H9 (cell line): ENCODE data around the gene MORN5. TPM values are rescaled to one million over a fixed set of nuclear protein-coding genes. Genes with fewer than 3 reads are reported as not detected.

ENCODE experiments used
- DNase-seq: peaks from one replicate; pipeline ENCODE4 v3.0.0-alpha.2; 2017
- H2AFZ ChIP-seq: one replicate; pipeline ENCODE4 v1.6.1; 2013; ENCODE audit warnings: mild to moderate bottlenecking, low read length, control low read depth, moderate library complexity
- H2AK5ac ChIP-seq: 2 replicates; pipeline ENCODE4 v1.6.1; 2013; ENCODE audit warnings: low read length, control low read depth, mixed read lengths; ENCODE audit not compliant: insufficient read length
- H2BK120ac ChIP-seq: one replicate; pipeline ENCODE4 v1.6.1; 2013; ENCODE audit warnings: low read depth, mild to moderate bottlenecking, low read length, control low read depth, inconsistent platforms; ENCODE audit not compliant: poor library complexity, severe bottlenecking
- H2BK12ac ChIP-seq: 2 replicates; pipeline ENCODE4 v1.6.1; 2013; ENCODE audit warnings: low read length, control low read depth, mixed read lengths, low read depth; ENCODE audit not compliant: insufficient read length
- H2BK15ac ChIP-seq: 2 replicates; pipeline ENCODE4 v1.6.1; 2013; ENCODE audit warnings: low read depth, low read length, control low read depth
- H2BK20ac ChIP-seq: one replicate; pipeline ENCODE4 v1.6.1; 2013; ENCODE audit warnings: low read depth, mild to moderate bottlenecking, low read length, control low read depth, inconsistent platforms; ENCODE audit not compliant: poor library complexity, severe bottlenecking
- H2BK5ac ChIP-seq: 2 replicates; pipeline ENCODE4 v1.6.1; 2013; ENCODE audit warnings: low read length, control low read depth, mixed read lengths; ENCODE audit not compliant: insufficient read length
- H3K14ac ChIP-seq: 2 replicates; pipeline ENCODE4 v1.6.1; 2013; ENCODE audit warnings: low read length, control low read depth; ENCODE audit not compliant: insufficient read depth
- H3K18ac ChIP-seq: 2 replicates; pipeline ENCODE4 v1.6.1; 2013; ENCODE audit warnings: low read depth, mild to moderate bottlenecking, mixed read lengths, low read length, control low read depth; ENCODE audit not compliant: insufficient read length
- H3K23ac ChIP-seq: 2 replicates; pipeline ENCODE4 v1.6.1; 2013; ENCODE audit warnings: low read length, control low read depth, mixed read lengths, low read depth; ENCODE audit not compliant: insufficient read length
- H3K23me2 ChIP-seq: 2 replicates; pipeline ENCODE4 v1.6.1; 2013; ENCODE audit warnings: low read depth, mild to moderate bottlenecking, mixed read lengths, low read length, control low read depth; ENCODE audit not compliant: insufficient read length, poor library complexity, severe bottlenecking
- H3K27ac ChIP-seq: 2 replicates; pipeline ENCODE4 v1.5.1; 2013; ENCODE audit warnings: low read length, control low read depth, mixed read lengths, low read depth; ENCODE audit not compliant: insufficient read length
- H3K27me3 ChIP-seq: 2 replicates; pipeline ENCODE4 v1.6.1; 2013; ENCODE audit warnings: low read length, control low read depth, inconsistent platforms; ENCODE audit not compliant: insufficient read depth
- H3K4ac ChIP-seq: 2 replicates; pipeline ENCODE4 v1.6.1; 2013; ENCODE audit warnings: low read depth, mild to moderate bottlenecking, control low read depth, inconsistent platforms, low read length, moderate library complexity
- H3K4me1 ChIP-seq: 2 replicates; pipeline ENCODE4 v1.6.1; 2013; ENCODE audit warnings: low read length, control low read depth, inconsistent platforms; ENCODE audit not compliant: insufficient read depth
- H3K4me2 ChIP-seq: 2 replicates; pipeline ENCODE4 v1.6.1; 2013; ENCODE audit warnings: low read length, control low read depth, mixed read lengths; ENCODE audit not compliant: insufficient read length, insufficient read depth
- H3K56ac ChIP-seq: 2 replicates; pipeline ENCODE4 v1.6.1; 2013; ENCODE audit warnings: low read depth, mild to moderate bottlenecking, mixed read lengths, low read length, control low read depth; ENCODE audit not compliant: insufficient read length
- H3K79me1 ChIP-seq: 2 replicates; pipeline ENCODE4 v1.6.1; 2013; ENCODE audit warnings: low read depth, mild to moderate bottlenecking, moderate library complexity, low read length, control low read depth, inconsistent platforms; ENCODE audit not compliant: insufficient read depth, poor library complexity, severe bottlenecking
- H3K79me2 ChIP-seq: 2 replicates; pipeline ENCODE4 v1.6.1; 2013; ENCODE audit warnings: low read length, control low read depth, inconsistent platforms; ENCODE audit not compliant: insufficient read depth
- H3K9ac ChIP-seq: 2 replicates; pipeline ENCODE4 v1.6.1; 2013; ENCODE audit warnings: low read length, control low read depth, mixed read lengths; ENCODE audit not compliant: insufficient read length; ENCODE audit errors: extremely low read depth
- H3K9me3 ChIP-seq: one replicate; pipeline ENCODE4 v1.6.1; 2013; ENCODE audit warnings: low read depth, low read length, inconsistent platforms; ENCODE audit not compliant: control insufficient read depth
- H3T11ph ChIP-seq: one replicate; pipeline ENCODE4 v1.6.1; 2013; ENCODE audit warnings: mild to moderate bottlenecking, low read length, control low read depth, inconsistent platforms
- H4K20me1 ChIP-seq: one replicate; pipeline ENCODE4 v1.6.1; 2013; ENCODE audit not compliant: control insufficient read depth, insufficient read length, insufficient read depth
- H4K5ac ChIP-seq: 2 replicates; pipeline ENCODE4 v1.6.1; 2013; ENCODE audit warnings: low read depth, mild to moderate bottlenecking, mixed read lengths, low read length, control low read depth; ENCODE audit not compliant: insufficient read length
- H4K8ac ChIP-seq: replicated peaks from 2 replicates; pipeline ENCODE4 v1.6.1; 2013; ENCODE audit warnings: low read length, control low read depth, mixed read lengths, low read depth; ENCODE audit not compliant: insufficient read length
- H4K91ac ChIP-seq: 2 replicates; pipeline ENCODE4 v1.6.1; 2013; ENCODE audit warnings: low read depth, mild to moderate bottlenecking, moderate library complexity, mixed read lengths, low read length, control low read depth; ENCODE audit not compliant: insufficient read length
- H3K27ac Mint-ChIP-seq, 3 experiments: 2 replicates in 2 of 3; 3 replicates in 1 of 3; pipeline ENCODE4 v1.8.0; 2020 to 2021; ENCODE audit warnings: mixed read lengths in 3 of 3, mild to moderate bottlenecking in 1 of 3, moderate library complexity in 1 of 3
- H3K27me3 Mint-ChIP-seq: 2 replicates; pipeline ENCODE4 v1.8.0; 2021; ENCODE audit warnings: low read depth, mild to moderate bottlenecking, moderate library complexity, mixed read lengths
- H3K36me3 Mint-ChIP-seq, 3 experiments: 2 replicates in 2 of 3; 3 replicates in 1 of 3; pipeline ENCODE4 v1.8.0; 2020 to 2021; ENCODE audit warnings: low read depth in 3 of 3, mixed read lengths in 3 of 3; ENCODE audit not compliant: insufficient read depth in 1 of 3
- H3K4me1 Mint-ChIP-seq, 2 experiments: 2 replicates each; pipeline ENCODE4 v1.8.0; 2020; ENCODE audit warnings: mixed read lengths in 2 of 2
- H3K4me3 Mint-ChIP-seq, 2 experiments: 2 replicates in 1 of 2; 3 replicates in 1 of 2; pipeline ENCODE4 v1.8.0; 2020 to 2021; ENCODE audit warnings: mild to moderate bottlenecking in 2 of 2, mixed read lengths in 2 of 2, moderate library complexity in 1 of 2
- H3K9me3 Mint-ChIP-seq, 2 experiments: 2 replicates in 1 of 2; 3 replicates in 1 of 2; pipeline ENCODE4 v1.8.0; 2020; ENCODE audit warnings: mild to moderate bottlenecking in 2 of 2, mixed read lengths in 2 of 2, moderate library complexity in 1 of 2
- WGBS: extraction: QIAGEN DNeasy Blood & Tissue Kit; methylation state at CpG from one replicate; pipeline ENCODE4 v1.1.7; 2013; ENCODE audit warnings: missing lambda C conversion rate, low lambda C conversion rate, mixed read lengths; ENCODE audit not compliant: insufficient read length; ENCODE audit errors: extremely low coverage; 5-methylcytosine and 5-hydroxymethylcytosine counted together
- total RNA-seq: library from RNA; stranded (reverse); gene quantifications from 2 replicates; pipeline ENCODE4 v1.2.1, GENCODE V29; 2021
- TF ChIP-seq, protein P1 (sequence below): fragments of 200-600 bp; sonication (generic); conservative IDR thresholded peaks from 3 replicates; pipeline ENCODE4 v1.8.0; 2021; ENCODE audit warnings: antibody characterized with exemption, mild to moderate bottlenecking

MORN5 gene
- total RNA-seq, 1 experiment from 2014 or later = not detected

DNA sequence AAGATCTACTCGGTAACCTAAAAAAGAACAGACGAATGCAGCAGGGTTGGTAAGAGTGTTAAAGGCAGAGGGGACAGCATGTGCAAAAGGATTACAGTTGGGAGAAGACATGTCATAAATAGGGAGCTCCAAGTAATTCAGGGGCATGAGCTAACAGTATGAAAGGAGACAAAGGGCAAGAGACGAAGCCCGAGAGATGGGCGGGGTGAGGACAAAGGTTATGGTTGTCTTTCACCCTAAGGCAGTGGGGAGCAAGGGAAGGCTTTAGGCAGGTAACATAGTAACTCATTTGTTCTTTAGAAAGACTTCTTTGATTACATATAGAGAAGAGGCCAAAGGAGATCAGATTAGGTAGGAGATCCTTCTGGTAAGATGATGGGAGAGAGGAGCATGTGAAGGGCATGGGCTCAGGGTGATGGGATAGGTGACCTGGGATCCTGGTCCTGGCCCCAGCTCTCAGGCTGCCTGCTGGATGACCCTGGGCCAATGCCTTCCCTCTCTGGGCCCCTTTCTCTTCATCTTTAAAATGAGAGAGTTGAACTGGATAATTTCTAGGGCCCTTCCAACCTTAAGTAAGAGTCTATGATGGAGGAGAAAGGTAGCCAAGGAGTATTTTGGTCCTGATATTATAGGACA lies 19.5 kb downstream of the MORN5 start:
- no peak overlapping the region for H2BK120ac ChIP-seq
- H3K9me3 Mint-ChIP-seq = no peaks in the 10 kb centered on the region
- H3K4me3 Mint-ChIP-seq = no peak overlapping the region
- no peak overlapping the region for H2BK5ac ChIP-seq
- no peak overlapping the region for H2AK5ac ChIP-seq
- no peak overlapping the region for H3K9ac ChIP-seq
- no peaks in the 10 kb centered on the region for H3K79me1 ChIP-seq
- WGBS = no CpG with 5 or more reads among the region's 5 CpGs
- peaks cover 2 to 12% of the 10 kb centered on the region in 2 experiments; a peak in 1 of 4 replicates for H3K4me1 Mint-ChIP-seq
- H3K23ac ChIP-seq = no peak overlapping the region
- H3K23me2 ChIP-seq = no peaks in the 10 kb centered on the region
- no peak overlapping the region for H3K14ac ChIP-seq
- H4K8ac ChIP-seq = no peak overlapping the region
- H4K91ac ChIP-seq = no peak overlapping the region
- H3K36me3 Mint-ChIP-seq = no peaks in the 10 kb centered on the region
- no peaks in the 10 kb centered on the region for H3K27me3 ChIP-seq
- H3K4me2 ChIP-seq = no peak overlapping the region
- H2BK15ac ChIP-seq = no peak overlapping the region
- H3K27ac ChIP-seq = no peak overlapping the region
- no peak overlapping the region for H2BK20ac ChIP-seq
- no peak overlapping the region for H3K18ac ChIP-seq
- H3K27ac Mint-ChIP-seq = no peak overlapping the region
- TF ChIP-seq, protein P1, sequence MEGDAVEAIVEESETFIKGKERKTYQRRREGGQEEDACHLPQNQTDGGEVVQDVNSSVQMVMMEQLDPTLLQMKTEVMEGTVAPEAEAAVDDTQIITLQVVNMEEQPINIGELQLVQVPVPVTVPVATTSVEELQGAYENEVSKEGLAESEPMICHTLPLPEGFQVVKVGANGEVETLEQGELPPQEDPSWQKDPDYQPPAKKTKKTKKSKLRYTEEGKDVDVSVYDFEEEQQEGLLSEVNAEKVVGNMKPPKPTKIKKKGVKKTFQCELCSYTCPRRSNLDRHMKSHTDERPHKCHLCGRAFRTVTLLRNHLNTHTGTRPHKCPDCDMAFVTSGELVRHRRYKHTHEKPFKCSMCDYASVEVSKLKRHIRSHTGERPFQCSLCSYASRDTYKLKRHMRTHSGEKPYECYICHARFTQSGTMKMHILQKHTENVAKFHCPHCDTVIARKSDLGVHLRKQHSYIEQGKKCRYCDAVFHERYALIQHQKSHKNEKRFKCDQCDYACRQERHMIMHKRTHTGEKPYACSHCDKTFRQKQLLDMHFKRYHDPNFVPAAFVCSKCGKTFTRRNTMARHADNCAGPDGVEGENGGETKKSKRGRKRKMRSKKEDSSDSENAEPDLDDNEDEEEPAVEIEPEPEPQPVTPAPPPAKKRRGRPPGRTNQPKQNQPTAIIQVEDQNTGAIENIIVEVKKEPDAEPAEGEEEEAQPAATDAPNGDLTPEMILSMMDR = no peak
- H3T11ph ChIP-seq = no peak overlapping the region
- no peaks in the 10 kb centered on the region for H3K4me1 ChIP-seq
- no peak overlapping the region for H3K56ac ChIP-seq
- H3K4ac ChIP-seq = no peak overlapping the region
- no peaks in the 10 kb centered on the region for H3K9me3 ChIP-seq
- no peak overlapping the region for H2BK12ac ChIP-seq
- H4K5ac ChIP-seq = no peak overlapping the region
- H2AFZ ChIP-seq = no peak overlapping the region
- H3K27me3 Mint-ChIP-seq = peaks cover 3% of the 10 kb centered on the region; the same call in 1 of the 2 replicates
- no peaks in the 10 kb centered on the region for H4K20me1 ChIP-seq
- no peaks in the 10 kb centered on the region for H3K79me2 ChIP-seq
- no peak for DNase-seq
